Measurements from ENCODE around the gene CD74. TPM values are rescaled to one million over a fixed set of nuclear protein-coding genes. Genes with fewer than 3 reads are reported as not detected.

CD74 gene
- total RNA-seq, 1 experiment from 2014 or later = 12.7 TPM

- in situ Hi-C loops (cut with HindIII; ENCODE audit: low pct_unique_long_range_greater_than_20kb, low sequenced_read_pairs) (no loop called here), intact Hi-C loops (cut with micrococcal nuclease; ENCODE audit: unreplicated experiment) (no loop called here)
- no peak overlapping the region for H3K27ac ChIP-seq (ENCODE audit: low read length)
- ChIA-PET POLR2A (no interaction called here), CTCF (interaction anchor here (0.6 to 2.0 kb wide), 3 partner anchors 12 to 378 kb away, joined by 4 to 9 read pairs (median 6); no protein-coding TSS in a partner anchor)
- H3K36me3 ChIP-seq (ENCODE audit: control insufficient read depth, insufficient read depth, low read length) = peaks cover 7% of the 10 kb centered on the region; the same call in 1 of the 2 replicates
- DNase-seq (ENCODE audit: low read depth, low spot score) (no peak), ATAC-seq (peak; percentile 54)
- no peak overlapping the region for H3K4me3 ChIP-seq (ENCODE audit: low read depth in 2 of 2, low read length in 2 of 2)
- no peaks in the 10 kb centered on the region for H3K27me3 ChIP-seq (ENCODE audit: control insufficient read depth, insufficient read depth, low read length)
- TF ChIP-seq REST (IDR thresholded peaks at IDR 0.05; ENCODE audit: insufficient read depth in 1 of 2, low read depth in 2 of 2, low read length in 1 of 2) = no peak
- TF ChIP-seq POLR2AphosphoS5 (IDR thresholded peaks at IDR 0.05; ENCODE audit: low read depth, low read length) = no peak
- no peak for TF ChIP-seq CTCF (IDR thresholded peaks at IDR 0.05)
- no peak for TF ChIP-seq TCF7L2 (IDR thresholded peaks at IDR 0.05; ENCODE audit: low read depth, low read length)
- no peak for TF ChIP-seq SIN3A (IDR thresholded peaks at IDR 0.05; ENCODE audit: borderline replicate concordance, insufficient read depth, low read depth, low read length)
- no peaks in the 10 kb centered on the region for H3K4me1 ChIP-seq (ENCODE audit: control insufficient read depth, insufficient read depth, low read length)
- no peaks in the 10 kb centered on the region for H3K9me3 ChIP-seq (ENCODE audit: control insufficient read depth, insufficient read depth, low read depth, low read length)
- BruUV-seq (replicated peaks) = no TSS peak
Measured at GRCh38 chr5:150398722-150399523, 13.8 kb downstream of the CD74 start.

GRCh38 chr5:150397782-150398721, 14.7 kb downstream of the CD74 start:
- no peaks in the 10 kb centered on the region for H3K9me3 ChIP-seq (ENCODE audit: control insufficient read depth, insufficient read depth, low read depth, low read length)
- in situ Hi-C loops (cut with HindIII; ENCODE audit: low pct_unique_long_range_greater_than_20kb, low sequenced_read_pairs) = no loop called here
- ATAC-seq (no peak), DNase-seq (ENCODE audit: low read depth, low spot score) (no peak)
- TF ChIP-seq TCF7L2 (IDR thresholded peaks at IDR 0.05; ENCODE audit: low read depth, low read length) (no peak), SIN3A (IDR thresholded peaks at IDR 0.05; ENCODE audit: borderline replicate concordance, insufficient read depth, low read depth, low read length) (no peak), POLR2AphosphoS5 (IDR thresholded peaks at IDR 0.05; ENCODE audit: low read depth, low read length) (no peak), REST (IDR thresholded peaks at IDR 0.05; ENCODE audit: insufficient read depth in 1 of 2, low read depth in 2 of 2, low read length in 1 of 2) (no peak), CTCF (IDR thresholded peaks at IDR 0.05) (no peak; the same call in 1 of the 2 replicates)
- intact Hi-C loops (cut with micrococcal nuclease; ENCODE audit: unreplicated experiment) = no loop called here
- H3K36me3 ChIP-seq (ENCODE audit: control insufficient read depth, insufficient read depth, low read length) = peaks cover 7% of the 10 kb centered on the region; the same call in 1 of the 2 replicates
- no peaks in the 10 kb centered on the region for H3K4me1 ChIP-seq (ENCODE audit: control insufficient read depth, insufficient read depth, low read length)
- no TSS peak for BruUV-seq (replicated peaks)
- H3K4me3 ChIP-seq (ENCODE audit: low read depth in 2 of 2, low read length in 2 of 2) = no peak overlapping the region
- CTCF ChIA-PET = interaction anchor here (1.6 to 2.0 kb wide), 2 partner anchors 13 to 38 kb away, joined by 4 to 9 read pairs; no protein-coding TSS in a partner anchor
- POLR2A ChIA-PET = interaction anchor here (0.6 kb wide), 1 partner anchor 18 kb away, joined by 3 read pairs; no protein-coding TSS in a partner anchor
- no peak overlapping the region for H3K27ac ChIP-seq (ENCODE audit: low read length)
- no peaks in the 10 kb centered on the region for H3K27me3 ChIP-seq (ENCODE audit: control insufficient read depth, insufficient read depth, low read length)
